GM10266 (cell line): Measurements from ENCODE around the gene CES2.

Experiments
- DNase-seq: peaks from one replicate; pipeline ENCODE4 v3.0.0; 2012; ENCODE audit errors: extremely low spot score
- TF ChIP-seq, protein P1 (sequence below): IDR thresholded peaks from 2 replicates; pipeline ENCODE4 v1.5.1; 2012; ENCODE audit warnings: mild to moderate bottlenecking, low read depth; ENCODE audit not compliant: control insufficient read depth, insufficient read depth; ENCODE audit errors: missing control alignments

The CES2 gene

DNA sequence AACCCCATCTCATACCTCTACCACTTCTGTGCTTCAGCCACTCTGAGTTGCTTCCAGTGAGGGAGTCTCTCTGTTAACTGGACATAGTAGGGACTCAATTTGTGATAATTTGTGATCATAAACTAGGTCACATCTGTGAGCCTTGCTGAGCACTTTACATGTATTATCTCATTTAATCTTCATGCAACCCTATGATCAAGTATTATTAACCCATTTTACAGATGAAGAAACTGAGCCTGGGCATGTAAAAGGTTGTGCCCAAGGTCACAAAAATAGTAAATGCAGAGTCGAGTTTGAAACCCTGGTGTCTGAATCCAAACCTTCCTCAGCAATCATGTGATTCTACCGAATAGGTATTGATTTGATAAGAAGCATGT is 36.4 kb upstream of the CES2 start:
- TF ChIP-seq, protein P1, sequence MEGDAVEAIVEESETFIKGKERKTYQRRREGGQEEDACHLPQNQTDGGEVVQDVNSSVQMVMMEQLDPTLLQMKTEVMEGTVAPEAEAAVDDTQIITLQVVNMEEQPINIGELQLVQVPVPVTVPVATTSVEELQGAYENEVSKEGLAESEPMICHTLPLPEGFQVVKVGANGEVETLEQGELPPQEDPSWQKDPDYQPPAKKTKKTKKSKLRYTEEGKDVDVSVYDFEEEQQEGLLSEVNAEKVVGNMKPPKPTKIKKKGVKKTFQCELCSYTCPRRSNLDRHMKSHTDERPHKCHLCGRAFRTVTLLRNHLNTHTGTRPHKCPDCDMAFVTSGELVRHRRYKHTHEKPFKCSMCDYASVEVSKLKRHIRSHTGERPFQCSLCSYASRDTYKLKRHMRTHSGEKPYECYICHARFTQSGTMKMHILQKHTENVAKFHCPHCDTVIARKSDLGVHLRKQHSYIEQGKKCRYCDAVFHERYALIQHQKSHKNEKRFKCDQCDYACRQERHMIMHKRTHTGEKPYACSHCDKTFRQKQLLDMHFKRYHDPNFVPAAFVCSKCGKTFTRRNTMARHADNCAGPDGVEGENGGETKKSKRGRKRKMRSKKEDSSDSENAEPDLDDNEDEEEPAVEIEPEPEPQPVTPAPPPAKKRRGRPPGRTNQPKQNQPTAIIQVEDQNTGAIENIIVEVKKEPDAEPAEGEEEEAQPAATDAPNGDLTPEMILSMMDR = no peak
- no peak for DNase-seq

DNA sequence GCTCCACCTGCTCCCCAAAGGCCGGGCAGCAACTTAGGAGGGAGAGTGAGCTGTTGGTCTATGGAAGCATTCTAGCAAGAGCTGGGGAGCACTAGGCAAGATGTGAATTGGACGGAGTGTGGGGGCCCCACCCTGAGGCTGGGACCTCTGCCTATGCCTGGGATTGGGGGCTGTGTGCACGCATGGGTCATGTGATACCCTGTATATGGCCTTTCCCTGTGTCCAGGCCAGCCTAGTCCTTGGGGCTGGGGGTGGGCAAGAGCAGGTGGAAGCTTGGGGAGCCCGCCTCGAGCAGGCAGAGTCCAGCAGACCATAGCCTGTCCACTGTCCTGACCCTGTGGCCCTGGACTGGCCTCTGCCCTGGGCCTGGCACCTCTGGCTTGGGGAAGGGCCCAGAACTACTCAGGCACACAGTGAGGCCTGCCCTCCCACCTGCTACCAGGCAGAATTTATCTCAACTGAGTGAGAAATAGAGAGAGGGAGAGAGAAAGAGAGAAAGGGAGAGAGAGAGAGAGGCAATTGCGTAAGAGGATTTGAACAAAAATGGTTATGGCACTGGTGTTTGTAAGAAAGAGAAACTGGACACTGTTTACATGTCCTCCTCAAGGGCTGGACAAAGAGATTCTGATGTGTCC is 35.9 kb upstream of the CES2 start:
- DNase-seq = no peak
- TF ChIP-seq, protein P1 = no peak

DNA sequence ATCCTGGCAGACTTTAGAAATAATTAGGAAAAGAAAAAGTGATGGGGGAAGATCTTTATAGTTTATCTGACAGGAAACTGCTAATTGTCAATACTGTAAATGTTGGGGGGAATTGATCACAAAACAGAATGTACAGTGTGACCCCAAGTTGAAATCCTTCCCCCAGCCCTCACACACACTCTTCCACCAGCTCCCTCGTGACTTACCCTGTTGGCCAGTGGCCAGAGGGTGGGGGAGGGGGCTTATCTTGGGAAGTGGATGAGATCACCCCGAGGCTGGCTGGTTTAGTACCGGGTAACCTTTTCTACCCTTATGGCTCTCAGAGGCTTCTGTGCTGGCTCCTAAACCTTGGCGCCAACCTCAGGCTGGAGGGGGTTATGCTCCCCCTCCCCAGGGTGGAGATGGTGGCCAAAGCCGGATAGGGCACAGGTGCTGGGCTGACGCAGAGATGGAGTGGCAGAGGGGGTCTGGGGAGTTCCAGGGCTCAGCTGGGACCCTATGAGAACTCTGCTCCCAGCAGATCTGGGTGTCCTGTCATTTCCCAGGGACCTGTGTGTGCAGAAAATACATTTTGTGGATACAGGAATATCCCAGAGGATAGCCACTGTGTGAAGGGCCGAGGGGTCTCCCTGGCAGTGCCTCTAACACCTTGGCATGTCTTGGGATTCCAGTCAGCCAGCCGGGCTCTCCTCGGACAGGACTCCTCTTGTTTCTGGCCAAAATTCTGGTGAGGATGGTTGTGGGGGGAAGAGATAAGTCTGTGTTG is 35.2 kb upstream of the CES2 start:
- DNase-seq = no peak
- TF ChIP-seq, protein P1 = no peak

DNA sequence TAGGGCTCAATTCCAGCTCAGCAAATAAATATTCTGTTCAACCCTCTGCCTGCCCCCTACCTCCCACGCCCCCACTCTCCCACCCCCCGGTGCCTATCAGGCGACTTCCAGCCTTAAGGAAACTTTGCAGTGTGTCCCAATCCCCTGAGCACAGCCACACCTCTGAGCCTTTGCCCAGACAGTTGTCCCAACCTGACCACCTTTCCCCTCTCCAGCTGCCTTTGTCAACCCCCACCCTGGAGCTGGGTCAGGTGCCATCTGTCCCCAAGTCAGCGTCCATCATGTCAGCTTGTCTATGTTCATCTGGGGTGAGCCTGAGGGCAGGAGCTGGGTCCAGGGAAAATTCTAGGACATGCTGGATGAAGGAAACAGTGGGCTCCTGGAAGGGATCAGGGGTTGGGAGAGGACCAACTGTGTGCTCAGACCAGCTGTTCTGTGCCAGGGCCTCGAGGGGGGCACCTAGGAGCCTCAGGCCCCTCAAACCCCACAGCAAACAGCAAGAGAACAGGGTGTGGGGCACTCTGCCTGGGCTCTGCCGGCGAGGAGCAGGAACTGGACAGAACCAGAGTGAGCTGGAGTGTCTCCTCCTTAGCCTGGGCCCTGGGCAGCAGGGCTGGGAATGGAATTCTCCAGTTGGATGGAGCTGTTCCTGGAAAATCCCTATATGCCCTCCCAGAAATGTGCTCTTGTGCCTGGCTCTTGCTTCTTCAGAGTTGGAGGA is 34.4 kb upstream of the CES2 start:
- TF ChIP-seq, protein P1 = no peak
- DNase-seq = no peak

DNA sequence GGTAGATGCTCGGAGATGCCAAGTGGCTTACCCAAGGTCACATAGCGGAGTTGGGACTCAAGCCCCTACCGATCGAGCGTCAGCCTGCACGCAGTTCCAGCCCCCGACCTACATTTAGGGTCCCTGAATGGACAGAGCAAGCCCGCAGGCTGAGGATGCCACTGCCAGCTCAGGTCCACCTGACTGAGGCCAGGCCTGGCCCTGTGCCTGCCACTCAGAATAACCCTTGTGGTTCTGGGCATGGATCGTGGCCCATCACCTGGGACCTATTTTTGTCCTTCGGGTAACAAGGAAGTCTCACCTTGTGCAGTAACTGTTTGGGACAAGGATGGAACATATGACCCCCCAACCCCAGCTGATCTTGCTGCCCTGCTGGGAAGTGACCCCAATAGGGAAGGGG is 33.7 kb upstream of the CES2 start:
- TF ChIP-seq, protein P1 = no peak

DNA sequence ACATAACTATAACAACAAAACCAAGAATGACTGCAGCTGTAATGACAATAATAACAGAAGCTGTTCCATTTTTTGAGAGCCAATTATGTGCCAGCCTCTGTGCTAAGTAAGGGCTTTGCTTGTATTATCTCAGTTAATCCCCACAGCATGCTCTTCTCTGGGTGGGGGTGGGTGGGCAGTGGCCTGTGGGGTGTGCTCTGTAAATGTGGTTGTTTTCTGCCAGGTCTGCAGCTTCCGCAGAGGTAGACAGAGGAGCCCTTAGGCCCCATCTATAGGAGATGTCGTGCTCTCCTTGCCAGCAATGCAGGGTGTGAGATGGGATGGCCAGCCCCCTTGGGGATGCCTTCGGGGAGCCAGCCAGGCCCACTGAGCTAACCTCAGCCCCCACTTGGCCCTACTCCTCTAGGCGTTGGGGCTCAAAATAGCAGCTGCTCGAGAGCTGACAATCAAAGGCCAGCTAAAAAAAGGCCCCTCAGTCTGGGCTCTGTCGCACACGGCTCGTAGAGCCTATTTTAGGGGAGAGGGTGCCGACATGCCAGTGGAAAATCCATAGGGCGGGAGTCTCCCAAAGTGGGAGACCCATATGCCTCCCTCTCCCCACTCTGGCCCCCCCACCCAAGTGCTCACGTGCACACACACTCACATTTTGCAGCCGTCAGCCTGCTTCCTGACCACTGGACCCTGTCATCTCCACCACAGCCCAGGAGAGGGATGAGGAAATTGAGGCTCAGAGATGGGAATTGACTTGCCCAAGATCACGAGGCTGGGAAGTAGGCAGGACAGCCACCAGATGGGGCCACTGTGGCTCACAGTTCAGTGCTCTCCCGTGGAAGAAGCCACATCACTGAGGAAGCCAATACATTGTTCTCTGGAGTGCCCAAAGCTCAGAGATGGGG is 32.4 kb upstream of the CES2 start:
- DNase-seq = no peak

More for the DNA sequence above, 33.7 kb upstream of the CES2 start:
- no peak for DNase-seq

More for the DNA sequence above, 32.4 kb upstream of the CES2 start:
- TF ChIP-seq, protein P1 = no peak
